Fibroblast of pulmonary artery (primary cell): ENCODE results near the gene PROB1.

Experiments
- DNase-seq: peaks from one replicate; pipeline ENCODE4 v3.0.0-alpha.2; 2010; ENCODE audit warnings: low read depth
- H3K4me3 ChIP-seq: replicated peaks from 2 replicates; pipeline ENCODE4 v1.5.1; 2011; ENCODE audit warnings: low read depth, mild to moderate bottlenecking, control low read depth, low read length, moderate library complexity
- TF ChIP-seq, protein P1 (sequence below): IDR thresholded peaks from 2 replicates; pipeline ENCODE4 v1.5.1; 2011; ENCODE audit warnings: mild to moderate bottlenecking, control low read depth, low read length, inconsistent platforms; ENCODE audit errors: missing control alignments

Gene PROB1

DNA sequence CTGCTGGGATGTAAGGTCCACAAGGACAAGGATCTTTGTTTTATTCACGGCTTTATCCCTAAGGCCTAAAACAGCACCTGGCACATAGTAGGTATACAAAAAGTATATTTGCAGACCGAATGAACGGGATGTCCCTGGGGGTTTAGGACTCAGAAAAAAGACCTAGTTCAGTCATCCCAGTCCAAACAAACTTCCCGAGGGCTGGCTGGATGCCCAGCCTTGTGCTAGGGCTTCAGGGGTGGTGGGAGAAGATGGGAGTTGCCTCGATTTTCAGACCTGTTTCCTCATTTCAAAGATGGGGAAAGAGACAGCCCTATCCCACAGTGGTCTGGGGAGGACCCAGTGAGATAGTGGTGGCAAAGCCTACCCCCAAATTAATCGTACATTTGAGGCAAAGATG, 3.0 kb upstream of the PROB1 start:
- no peak overlapping the region for H3K4me3 ChIP-seq
- DNase-seq, result no peak
- TF ChIP-seq, protein P1, sequence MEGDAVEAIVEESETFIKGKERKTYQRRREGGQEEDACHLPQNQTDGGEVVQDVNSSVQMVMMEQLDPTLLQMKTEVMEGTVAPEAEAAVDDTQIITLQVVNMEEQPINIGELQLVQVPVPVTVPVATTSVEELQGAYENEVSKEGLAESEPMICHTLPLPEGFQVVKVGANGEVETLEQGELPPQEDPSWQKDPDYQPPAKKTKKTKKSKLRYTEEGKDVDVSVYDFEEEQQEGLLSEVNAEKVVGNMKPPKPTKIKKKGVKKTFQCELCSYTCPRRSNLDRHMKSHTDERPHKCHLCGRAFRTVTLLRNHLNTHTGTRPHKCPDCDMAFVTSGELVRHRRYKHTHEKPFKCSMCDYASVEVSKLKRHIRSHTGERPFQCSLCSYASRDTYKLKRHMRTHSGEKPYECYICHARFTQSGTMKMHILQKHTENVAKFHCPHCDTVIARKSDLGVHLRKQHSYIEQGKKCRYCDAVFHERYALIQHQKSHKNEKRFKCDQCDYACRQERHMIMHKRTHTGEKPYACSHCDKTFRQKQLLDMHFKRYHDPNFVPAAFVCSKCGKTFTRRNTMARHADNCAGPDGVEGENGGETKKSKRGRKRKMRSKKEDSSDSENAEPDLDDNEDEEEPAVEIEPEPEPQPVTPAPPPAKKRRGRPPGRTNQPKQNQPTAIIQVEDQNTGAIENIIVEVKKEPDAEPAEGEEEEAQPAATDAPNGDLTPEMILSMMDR, result no peak

DNA sequence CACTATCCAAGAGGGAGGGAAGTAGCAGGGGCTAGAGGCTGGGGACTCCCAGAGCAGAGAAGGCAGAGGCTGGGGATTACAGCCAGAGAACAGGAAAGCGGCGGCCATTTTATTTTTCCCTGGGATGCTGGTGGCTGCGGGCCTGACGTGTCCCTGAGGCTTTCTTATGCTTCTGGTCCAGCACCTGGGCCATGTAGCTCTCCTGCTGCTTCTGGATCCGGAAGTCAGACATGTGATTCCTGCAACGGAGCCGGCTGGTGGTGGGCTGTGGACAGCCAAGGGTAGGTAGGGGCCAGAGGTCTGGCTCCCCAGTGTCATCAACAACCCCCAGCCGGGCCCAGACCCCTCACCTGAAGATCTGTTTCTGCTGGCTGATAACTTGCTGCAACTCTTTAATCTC, 1.8 kb upstream of the PROB1 start:
- TF ChIP-seq, protein P1, result no peak
- no peak overlapping the region for H3K4me3 ChIP-seq
- no peak for DNase-seq

- no peak overlapping the region for H3K4me3 ChIP-seq
- TF ChIP-seq, protein P1, result no peak
- DNase-seq, result no peak
Observed at GRCh38 chr5:139395844-139396640, 1.1 kb upstream of the PROB1 start.

GRCh38 chr5:139394123-139394653, 716 bp downstream of the PROB1 start:
- H3K4me3 ChIP-seq, result peak overlapping the region; percentile 24
- DNase-seq, result no peak
- TF ChIP-seq, protein P1, result peak; percentile 13

DNA sequence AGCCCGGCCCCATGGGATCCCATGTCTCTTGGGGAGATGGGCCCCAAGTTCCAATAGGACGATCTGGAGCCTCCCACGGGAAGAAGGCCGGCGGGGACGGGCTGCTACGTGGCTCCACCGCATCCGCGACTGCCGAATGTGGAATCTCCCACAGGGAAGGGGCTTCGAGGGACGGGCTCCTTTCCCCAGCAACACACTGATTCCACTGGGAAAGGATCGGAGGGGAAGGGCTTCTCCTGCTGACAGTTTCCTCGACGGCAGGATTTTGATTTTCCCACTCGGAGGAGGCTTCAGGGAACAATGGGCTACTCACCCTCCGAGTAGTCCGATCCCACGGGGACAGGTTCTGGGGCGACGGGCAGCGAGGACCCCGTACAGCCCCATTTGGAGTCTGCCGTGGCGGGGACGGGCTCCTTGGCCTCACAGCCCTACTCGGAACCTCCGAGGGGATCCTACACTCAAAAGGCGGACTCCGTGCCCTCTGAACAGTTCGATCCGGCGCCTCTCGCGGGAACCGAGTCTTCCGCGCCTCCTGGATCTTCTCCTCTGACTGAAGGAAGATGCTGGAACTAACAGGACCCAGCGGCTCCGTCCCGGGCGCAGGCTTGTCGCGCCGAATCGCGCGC, 1.3 kb downstream of the PROB1 start:
- no peak overlapping the region for H3K4me3 ChIP-seq
- DNase-seq, result no peak
- TF ChIP-seq, protein P1, result no peak

DNA sequence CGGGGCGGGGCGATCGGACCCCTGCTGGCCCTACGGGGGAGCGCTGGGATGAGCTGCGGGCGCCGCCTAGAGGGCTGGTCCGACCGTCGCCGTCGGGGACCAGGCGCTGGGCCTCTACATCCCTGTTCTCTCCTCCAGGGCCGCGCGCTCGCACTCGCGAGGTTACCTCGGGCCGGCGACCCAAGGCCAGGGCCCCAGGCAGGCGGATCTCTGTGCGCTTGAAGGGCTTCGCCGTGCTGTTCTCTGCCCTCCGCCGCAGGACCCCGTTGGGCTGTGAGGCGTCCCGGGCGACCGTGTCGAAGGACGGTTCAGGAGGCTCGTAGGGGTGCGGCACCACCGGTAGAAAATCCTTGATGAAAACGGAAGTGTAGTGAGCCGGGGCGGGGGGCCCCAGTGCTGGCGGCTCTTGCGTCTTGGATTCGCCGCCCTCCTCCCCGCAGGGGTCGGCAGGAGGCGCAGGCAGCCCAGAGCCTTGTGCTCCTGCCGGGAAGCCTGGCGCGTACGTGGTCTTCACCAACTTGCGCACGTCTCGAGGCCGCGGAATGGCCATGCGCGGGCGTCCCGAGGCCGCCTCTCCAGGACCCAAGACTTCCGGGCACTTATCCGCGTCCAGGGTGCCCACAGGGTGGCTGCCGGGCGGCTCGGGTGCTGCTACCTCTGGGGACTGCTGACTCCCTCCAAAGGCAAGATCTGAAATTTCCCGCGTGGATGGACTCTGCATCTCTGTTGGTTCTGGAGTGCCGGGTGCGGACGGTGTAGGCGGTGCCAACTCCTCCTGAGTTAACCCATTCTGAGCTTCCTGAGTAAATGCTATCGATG, 2.0 kb downstream of the PROB1 start:
- peak overlapping the region; percentile 6 for H3K4me3 ChIP-seq
- TF ChIP-seq, protein P1, result peak; percentile 42
- DNase-seq, result peak; percentile 48
